ENCODE data around the gene MYRF.

MYRF gene

DNA sequence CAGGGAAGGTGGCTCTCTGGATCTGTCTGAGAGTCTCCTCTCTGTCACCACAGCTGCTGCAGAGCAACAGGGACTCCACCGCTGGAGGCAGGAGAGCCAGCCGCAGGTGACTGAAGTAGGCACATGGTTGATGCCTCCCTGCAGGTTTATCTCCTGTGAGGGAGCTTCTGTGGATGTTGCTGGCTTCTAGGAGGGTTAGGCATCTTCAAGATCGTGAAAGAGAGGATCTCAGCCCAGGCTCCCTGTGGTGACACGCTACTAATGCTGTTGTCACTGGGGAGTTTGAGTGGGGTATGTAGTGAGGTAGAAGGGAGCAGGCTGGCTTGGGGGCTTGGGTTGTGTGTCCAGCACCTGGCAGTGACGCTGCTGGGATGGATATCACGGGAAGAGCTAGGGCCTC lies 38.1 kb upstream of the MYRF start:
- DNase-seq (ENCODE audit: insufficient read length, low spot score) (no peak), FAIRE-seq (no peak)
- TF ChIP-seq POLR2A (IDR thresholded peaks at IDR 0.05; ENCODE audit: low read depth, low read length): no peak

DNA sequence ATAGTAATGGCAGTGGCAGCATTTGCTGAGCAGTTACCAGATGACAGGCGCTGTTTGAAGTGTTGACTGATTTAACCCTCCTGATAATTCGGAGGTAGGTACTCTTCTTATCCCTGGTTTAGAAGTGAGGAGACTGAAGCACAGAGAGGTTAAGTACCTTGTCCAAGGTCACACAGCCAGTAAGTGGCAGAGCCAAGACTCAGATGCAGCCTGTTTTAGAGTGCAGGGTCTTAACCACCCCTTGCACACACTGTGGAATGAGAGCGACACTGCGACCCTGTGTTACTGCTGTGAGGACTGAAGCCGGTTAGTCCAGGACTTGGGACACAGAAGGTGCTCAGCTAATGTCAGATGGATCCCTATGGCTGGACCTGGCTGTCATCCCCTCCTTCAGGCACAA lies 37.5 kb upstream of the MYRF start:
- no peak for FAIRE-seq
- DNase-seq (ENCODE audit: insufficient read length, low spot score): no peak
- TF ChIP-seq POLR2A (IDR thresholded peaks at IDR 0.05; ENCODE audit: low read depth, low read length): no peak

- FAIRE-seq (no peak), DNase-seq (ENCODE audit: insufficient read length, low spot score) (no peak)
- TF ChIP-seq POLR2A (IDR thresholded peaks at IDR 0.05; ENCODE audit: low read depth, low read length): no peak
Observed at GRCh38 chr11:61715867-61716266, 36.6 kb upstream of the MYRF start.

DNA sequence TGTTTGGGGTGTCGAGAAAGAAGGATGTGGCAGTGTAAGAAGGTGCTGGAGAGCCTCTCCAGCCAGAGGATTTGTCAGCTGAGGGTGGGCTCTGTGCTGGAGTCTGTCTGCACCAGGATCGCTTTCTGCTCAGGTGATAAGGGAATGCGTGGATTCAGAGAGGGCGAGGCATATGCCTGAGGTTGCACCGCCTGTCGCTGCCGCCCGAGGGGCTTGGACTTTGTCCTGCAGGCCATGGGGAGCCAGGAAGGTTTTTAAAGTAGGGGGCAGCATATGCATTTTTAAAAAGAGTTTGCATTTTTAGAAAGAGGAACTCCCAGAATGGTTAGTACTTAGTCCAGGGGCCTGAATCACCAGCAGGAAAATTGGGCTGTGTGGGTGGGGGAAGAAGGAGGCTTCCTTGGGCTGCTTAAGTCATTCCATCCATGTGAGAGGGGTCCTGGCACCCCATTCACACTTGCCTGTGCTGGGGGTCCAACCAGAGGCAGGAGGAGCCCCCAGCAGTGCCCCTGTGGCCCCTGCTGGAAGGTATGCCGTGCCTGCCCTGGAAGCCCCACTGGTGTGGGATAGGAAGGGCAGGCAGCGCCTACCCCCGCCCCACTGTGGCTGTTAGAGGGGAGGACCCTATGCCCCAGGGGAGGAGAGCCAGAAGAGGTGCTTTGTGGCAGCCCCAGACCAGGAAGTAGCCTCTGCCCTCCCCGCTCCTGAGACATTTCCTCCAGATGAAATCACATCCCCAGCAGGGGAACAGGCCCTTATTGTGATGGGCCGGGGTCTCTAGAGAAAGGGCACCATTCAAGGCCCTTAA lies 35.8 kb upstream of the MYRF start:
- DNase-seq (ENCODE audit: insufficient read length, low spot score) (no peak), FAIRE-seq (no peak)
- no peak for TF ChIP-seq POLR2A (IDR thresholded peaks at IDR 0.05; ENCODE audit: low read depth, low read length)

DNA sequence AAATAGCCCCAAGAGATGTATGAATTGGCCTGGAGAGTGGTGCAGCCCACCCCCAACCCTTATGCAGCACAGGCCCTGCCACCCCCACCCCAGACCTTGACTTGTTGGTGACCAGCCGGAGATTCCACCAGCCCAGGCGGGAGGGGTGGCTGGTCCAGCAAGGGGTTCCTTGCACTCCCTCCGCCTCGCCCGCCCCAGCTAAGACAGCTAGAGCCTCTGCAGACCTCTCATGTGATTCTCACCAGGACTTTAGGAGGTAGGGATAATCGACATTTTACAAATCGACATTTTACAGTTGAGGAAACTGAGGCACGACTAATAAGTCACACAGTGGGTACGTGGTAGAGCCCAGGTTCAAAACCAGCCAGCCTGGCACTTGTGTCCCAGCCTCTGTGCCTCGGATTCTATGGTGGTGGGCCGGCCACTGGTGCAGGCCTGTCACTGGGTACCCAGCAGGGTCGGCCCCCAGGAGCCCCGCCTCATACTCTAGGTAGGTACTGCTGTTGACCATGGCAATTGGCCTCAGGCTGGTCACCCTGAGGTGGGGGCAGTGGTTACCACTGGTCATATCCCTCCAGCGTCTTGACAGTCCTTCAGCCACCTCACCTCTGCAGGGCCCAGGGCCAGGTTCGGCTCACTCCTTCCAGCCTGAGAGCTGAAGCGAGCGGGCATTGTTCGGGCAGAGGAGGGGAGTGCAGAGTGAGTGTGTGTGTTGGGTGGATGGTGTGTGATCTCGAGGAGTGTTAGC lies 35.0 kb upstream of the MYRF start:
- FAIRE-seq (no peak), DNase-seq (ENCODE audit: insufficient read length, low spot score) (no peak)
- no peak for TF ChIP-seq POLR2A (IDR thresholded peaks at IDR 0.05; ENCODE audit: low read depth, low read length)

DNA sequence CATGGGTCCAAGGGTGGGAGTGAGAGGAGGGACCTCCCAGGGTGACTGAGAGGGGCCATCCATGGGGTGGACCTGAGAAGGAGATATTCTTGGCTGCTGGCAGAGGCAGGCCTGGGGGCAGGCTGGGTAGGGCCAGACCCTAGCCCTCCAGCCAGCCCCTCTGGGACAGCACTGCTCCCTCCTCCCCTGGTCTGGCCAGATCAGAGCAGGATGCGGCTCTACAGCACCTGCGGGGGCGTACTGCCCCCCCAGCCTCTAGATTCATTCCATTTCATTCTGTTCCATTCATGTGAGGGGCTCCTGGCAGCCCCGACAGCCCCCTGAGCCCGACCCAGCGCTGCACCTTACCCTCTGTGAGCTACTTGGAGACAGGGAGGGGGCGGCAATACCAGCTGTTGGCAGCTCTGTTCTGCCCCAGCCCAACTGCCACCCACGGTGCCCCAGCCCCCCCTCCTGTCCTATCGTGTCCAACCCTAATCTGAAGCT lies 34.3 kb upstream of the MYRF start:
- DNase-seq (ENCODE audit: insufficient read length, low spot score): no peak
- no peak for FAIRE-seq
- no peak for TF ChIP-seq POLR2A (IDR thresholded peaks at IDR 0.05; ENCODE audit: low read depth, low read length)

DNA sequence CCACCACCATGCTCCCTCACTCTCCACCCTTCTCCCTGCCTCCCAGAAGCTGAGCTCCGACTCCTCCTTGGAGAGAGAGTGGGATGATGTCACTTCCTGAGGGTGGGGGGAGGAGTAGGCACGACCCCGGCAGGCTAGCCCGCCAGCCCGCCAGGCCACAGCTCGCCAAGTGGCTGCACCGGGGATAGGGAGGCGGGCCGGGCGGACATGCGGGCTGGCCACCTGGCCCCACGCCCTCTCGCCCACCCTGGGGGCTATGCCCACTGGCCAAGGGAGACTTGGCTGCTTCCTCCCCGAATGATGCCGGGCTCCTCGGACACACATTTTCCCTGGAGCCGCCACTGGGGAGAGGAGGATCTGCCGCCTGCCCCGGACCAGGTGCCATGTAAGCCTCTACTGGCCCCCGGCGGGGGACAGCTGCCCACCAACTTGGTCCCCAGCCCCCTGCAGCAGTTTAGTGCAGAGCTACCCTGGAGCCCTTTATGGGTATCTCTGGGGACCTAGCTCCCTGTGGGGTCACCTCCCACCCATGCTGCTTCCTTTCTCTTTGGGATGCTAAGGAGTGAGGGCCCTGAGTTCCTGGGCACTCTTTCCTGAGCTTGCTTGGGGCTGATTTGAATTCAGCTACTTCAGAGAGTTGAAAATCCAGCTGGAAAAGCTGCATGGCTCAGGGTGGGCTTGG lies 33.7 kb upstream of the MYRF start:
- TF ChIP-seq POLR2A (IDR thresholded peaks at IDR 0.05; ENCODE audit: low read depth, low read length): peak; percentile 25; the same call in 1 of the 2 replicates
- DNase-seq (ENCODE audit: insufficient read length, low spot score): no peak
- no peak for FAIRE-seq

DNA sequence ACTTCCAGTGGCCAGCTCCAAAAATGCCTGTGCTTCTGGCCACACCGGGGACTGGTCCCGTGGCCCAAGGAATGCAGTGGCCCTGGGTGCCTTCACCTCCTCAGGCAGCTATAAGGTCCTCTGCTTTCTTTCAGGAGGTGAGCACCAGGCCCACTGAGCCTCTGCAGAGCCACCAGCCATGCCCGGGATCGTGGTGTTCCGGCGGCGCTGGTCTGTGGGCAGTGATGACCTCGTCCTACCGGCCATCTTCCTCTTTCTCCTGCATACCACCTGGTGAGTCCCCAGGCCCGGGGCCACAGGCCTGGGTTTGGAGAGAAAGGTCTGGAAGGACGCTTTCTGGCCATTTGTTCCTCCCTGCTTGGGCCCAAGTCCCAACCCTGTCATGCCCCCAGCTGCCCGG lies 32.5 kb upstream of the MYRF start:
- DNase-seq (ENCODE audit: insufficient read length, low spot score) (no peak), FAIRE-seq (no peak)
- no peak for TF ChIP-seq POLR2A (IDR thresholded peaks at IDR 0.05; ENCODE audit: low read depth, low read length)

- FAIRE-seq: no peak
- TF ChIP-seq POLR2A (IDR thresholded peaks at IDR 0.05; ENCODE audit: low read depth, low read length): no peak
- DNase-seq (ENCODE audit: insufficient read length, low spot score): no peak
Observed at GRCh38 chr11:61720597-61720996, 31.8 kb upstream of the MYRF start.

- FAIRE-seq: no peak
- DNase-seq (ENCODE audit: insufficient read length, low spot score): no peak
- no peak for TF ChIP-seq POLR2A (IDR thresholded peaks at IDR 0.05; ENCODE audit: low read depth, low read length)
Observed at GRCh38 chr11:61724437-61724836, 28.0 kb upstream of the MYRF start.

GRCh38 chr11:61725781-61726231 lies 26.6 kb upstream of the MYRF start:
- no peak for DNase-seq (ENCODE audit: insufficient read length, low spot score)
- no peak for TF ChIP-seq POLR2A (IDR thresholded peaks at IDR 0.05; ENCODE audit: low read depth, low read length)
- FAIRE-seq: no peak

GRCh38 chr11:61726775-61727174 lies 25.7 kb upstream of the MYRF start:
- FAIRE-seq: no peak
- no peak for DNase-seq (ENCODE audit: insufficient read length, low spot score)
- no peak for TF ChIP-seq POLR2A (IDR thresholded peaks at IDR 0.05; ENCODE audit: low read depth, low read length)

GRCh38 chr11:61727401-61727811 lies 25.0 kb upstream of the MYRF start:
- TF ChIP-seq POLR2A (IDR thresholded peaks at IDR 0.05; ENCODE audit: low read depth, low read length): no peak
- no peak for FAIRE-seq
- no peak for DNase-seq (ENCODE audit: insufficient read length, low spot score)
